LoVo (cell line): Measurements from ENCODE around the gene VEGFA.

ENCODE experiments used
- DNase-seq: peaks from one replicate; pipeline ENCODE4 v3.0.0-alpha.2; 2016; ENCODE audit warnings: low spot score

Gene VEGFA

GRCh38 chr6:43738877-43739641 lies 31.0 kb upstream of the VEGFA start:
- DNase-seq: no peak

- DNase-seq: no peak
Observed at GRCh38 chr6:43739642-43740091, 30.3 kb upstream of the VEGFA start.

GRCh38 chr6:43740321-43740960 lies 29.6 kb upstream of the VEGFA start:
- no peak for DNase-seq

GRCh38 chr6:43740961-43741764 lies 28.8 kb upstream of the VEGFA start:
- DNase-seq: no peak

- no peak for DNase-seq
Observed at GRCh38 chr6:43741829-43742228, 28.2 kb upstream of the VEGFA start.

GRCh38 chr6:43742285-43742684 lies 27.7 kb upstream of the VEGFA start:
- DNase-seq: no peak

GRCh38 chr6:43742931-43743632 lies 26.9 kb upstream of the VEGFA start:
- DNase-seq: no peak

- DNase-seq: no peak
Observed at GRCh38 chr6:43743682-43744381, 26.2 kb upstream of the VEGFA start.

GRCh38 chr6:43744491-43744890 lies 25.5 kb upstream of the VEGFA start:
- DNase-seq: no peak

- DNase-seq: no peak
Observed at GRCh38 chr6:43744931-43745727, 24.9 kb upstream of the VEGFA start.

GRCh38 chr6:43746071-43746470 lies 23.9 kb upstream of the VEGFA start:
- DNase-seq: no peak

- DNase-seq: no peak
Observed at GRCh38 chr6:43746613-43747102, 23.4 kb upstream of the VEGFA start.

GRCh38 chr6:43747784-43748183 lies 22.2 kb upstream of the VEGFA start:
- DNase-seq: no peak

GRCh38 chr6:43748765-43749164 lies 21.2 kb upstream of the VEGFA start:
- DNase-seq: no peak

- no peak for DNase-seq
Observed at GRCh38 chr6:43749461-43749860, 20.6 kb upstream of the VEGFA start.

- no peak for DNase-seq
Observed at GRCh38 chr6:43750622-43751021, 19.4 kb upstream of the VEGFA start.

- DNase-seq: no peak
Observed at GRCh38 chr6:43753570-43754183, 16.3 kb upstream of the VEGFA start.

- no peak for DNase-seq
Observed at GRCh38 chr6:43757966-43758616, 11.9 kb upstream of the VEGFA start.

GRCh38 chr6:43758617-43759050 lies 11.4 kb upstream of the VEGFA start:
- no peak for DNase-seq
